ENCODE measurements around the gene TMEM266.

The TMEM266 gene

DNA sequence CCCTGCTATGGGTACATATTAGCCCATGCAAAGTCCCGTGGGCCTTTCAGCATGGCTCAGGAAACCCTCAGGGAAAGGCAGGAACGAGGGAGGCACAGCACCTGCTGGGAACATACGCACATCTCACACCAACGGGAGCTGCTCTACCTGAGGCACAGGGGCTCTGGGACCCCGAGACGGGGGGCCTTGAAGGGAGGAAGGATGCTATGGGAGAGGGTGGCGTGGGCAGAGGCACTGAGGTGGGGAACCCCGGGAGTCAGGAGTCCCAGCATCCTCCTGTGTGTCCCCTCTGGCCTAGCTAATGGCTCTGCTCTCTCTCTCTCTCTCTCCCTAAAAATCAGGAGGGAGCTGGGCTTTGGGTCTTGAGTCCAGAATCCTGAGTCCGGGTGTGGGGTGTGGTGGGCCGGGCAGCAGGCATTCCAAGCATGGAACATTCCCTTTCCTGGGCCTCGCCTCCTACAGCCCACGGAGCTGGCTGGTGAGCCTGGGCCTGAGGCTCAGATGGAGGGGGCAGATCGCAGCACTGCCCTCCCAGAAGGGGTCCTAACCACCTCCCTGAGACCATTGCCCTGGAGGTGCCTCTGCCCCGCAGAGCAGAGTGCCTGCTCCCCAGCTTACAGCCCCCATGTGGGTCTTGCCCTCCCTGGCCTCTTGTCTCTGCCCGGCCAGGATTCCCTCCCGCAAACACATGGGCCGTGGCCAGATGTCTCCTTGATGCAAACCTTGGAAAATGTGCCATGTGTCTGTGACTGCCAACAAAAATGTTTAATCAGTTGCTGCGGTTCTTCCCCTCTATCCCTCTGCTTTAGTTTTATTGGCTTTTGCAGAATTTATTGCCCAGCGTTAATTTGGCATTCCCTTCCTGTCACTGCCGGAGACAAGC lies 101.6 kb downstream of the TMEM266 start:
- no peak for DNase-seq (ENCODE audit: low read depth, low spot score)

DNA sequence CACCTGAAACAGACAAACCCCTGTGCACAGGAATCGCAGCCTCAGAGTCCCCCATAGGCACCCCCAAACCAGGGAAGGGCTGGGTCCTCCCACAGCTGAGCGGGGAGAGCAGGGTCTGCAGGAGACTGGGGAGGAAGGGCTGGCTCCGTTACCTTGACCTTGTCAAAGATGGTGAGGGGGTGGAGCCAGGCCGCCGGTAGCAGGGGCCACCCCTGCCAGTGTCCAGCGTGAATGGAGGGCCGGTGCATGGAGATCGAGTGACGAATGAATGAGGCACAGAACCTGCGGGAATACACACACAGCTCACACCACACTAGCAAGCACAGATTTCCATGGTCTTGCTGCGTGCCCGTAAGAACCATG lies 102.2 kb downstream of the TMEM266 start:
- no peak for DNase-seq (ENCODE audit: low read depth, low spot score)

DNA sequence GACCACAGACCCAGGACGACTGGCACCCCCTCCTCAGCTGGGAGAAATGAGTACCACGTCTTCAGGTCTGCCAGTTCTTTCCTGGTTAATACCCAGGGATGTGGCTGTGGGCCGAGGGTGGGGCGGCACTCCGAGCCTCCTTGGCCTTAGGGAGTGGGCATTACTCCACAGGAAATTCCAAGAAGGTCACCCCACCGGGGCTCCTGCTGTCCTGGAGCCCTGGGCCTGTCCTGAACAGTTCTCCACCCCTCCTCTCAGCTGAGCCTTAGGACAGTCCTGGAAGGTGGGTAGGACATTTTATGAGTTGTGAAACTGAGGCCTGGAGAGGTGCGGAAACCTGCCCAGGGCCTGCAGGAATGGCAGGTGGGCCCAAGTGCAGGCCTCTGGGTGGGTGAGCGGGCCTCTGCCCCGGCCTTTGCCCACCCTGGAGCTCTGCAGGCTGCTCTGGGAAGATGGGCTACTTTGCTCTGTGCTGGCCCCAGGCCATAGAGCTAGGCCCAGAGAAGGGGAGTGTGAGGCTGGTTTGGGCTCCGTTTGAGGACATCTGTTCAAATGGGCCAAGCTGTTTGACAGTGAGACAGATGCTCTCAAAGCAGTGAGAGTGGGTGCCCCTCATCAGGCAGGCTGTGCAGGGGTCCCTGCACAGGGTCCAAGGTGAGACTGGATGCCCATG lies 103.1 kb downstream of the TMEM266 start:
- no peak for DNase-seq (ENCODE audit: low read depth, low spot score)

DNA sequence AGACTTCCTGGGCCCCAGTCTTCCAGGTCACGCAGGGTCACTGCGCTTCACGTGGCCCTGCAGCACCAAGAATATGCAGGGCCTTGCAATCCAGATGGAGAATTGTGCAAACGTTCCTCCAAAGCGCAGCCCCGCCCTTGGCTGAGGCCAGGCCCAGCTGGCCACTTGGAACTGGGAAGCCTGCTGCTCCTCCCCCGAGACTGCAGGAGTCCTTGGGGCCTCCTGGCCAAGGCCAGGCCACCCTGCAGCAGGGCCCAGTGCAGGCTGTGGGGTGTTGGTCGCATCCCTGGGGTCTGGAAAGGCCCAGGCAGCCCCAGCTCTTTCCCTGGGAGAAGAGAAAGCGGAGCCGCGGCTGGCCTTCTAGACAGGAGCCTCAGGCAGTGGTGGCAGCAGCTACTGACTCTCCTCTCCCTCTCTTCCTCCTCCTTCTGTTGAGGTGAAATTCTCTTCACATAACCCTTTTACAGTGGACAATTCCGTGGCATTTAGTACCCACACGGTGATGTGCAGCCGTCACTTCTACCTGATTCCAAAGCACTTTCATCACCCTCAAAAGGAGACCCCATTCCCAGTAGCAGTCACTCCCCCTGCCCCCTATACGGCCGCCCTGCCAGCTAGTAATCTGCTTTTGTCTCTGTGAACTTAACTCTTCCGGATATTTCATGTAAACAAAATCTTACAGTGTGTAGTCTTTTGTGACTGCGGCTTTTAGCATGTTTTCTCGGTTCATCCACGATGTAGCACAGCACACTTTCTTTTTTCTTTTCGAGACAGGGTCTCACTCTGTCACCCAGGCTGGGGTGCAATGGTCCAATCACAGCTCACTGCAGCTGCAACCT lies 103.9 kb downstream of the TMEM266 start:
- DNase-seq (ENCODE audit: low read depth, low spot score): no peak

DNA sequence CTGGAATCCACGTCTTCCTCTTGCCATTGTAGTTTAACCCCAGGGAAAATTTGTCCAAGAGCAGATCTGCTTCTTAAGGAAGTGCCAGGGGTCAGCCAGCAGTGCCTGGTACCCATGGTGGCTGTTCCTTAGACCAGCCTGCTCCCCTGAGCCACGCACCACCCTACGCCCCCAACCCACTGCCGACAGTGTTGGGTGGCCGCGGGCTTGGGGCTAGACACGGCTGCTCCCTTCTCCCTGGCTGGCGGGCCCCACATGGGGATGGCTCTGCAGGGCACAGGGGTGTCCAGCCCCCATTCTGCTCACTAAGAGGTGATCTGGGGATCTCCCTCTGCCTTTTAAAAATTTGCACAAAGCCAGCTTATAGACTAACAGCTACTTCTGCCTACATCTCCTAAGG lies 104.8 kb downstream of the TMEM266 start:
- no peak for DNase-seq (ENCODE audit: low read depth, low spot score)

DNA sequence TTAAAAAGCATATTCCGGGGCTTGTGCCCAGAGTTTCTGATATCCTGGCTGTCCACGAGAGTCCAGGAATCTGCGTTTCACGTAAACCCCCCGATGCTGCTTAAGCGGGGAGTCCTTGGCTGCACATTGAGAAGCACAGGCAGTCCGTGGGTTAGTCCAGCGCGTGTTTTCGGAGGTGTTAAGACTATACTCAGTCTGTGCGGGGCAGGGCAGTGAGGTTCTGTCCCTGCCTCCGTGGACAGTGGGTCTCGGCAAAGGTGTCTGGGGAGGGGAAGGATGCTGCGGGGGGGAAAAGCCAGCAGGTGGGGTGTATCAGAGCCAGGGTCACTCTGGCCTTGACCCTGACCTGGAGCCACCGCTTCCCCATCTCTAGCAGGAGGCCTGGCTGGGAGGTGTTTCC lies 106.2 kb downstream of the TMEM266 start:
- no peak for DNase-seq (ENCODE audit: low read depth, low spot score)

DNA sequence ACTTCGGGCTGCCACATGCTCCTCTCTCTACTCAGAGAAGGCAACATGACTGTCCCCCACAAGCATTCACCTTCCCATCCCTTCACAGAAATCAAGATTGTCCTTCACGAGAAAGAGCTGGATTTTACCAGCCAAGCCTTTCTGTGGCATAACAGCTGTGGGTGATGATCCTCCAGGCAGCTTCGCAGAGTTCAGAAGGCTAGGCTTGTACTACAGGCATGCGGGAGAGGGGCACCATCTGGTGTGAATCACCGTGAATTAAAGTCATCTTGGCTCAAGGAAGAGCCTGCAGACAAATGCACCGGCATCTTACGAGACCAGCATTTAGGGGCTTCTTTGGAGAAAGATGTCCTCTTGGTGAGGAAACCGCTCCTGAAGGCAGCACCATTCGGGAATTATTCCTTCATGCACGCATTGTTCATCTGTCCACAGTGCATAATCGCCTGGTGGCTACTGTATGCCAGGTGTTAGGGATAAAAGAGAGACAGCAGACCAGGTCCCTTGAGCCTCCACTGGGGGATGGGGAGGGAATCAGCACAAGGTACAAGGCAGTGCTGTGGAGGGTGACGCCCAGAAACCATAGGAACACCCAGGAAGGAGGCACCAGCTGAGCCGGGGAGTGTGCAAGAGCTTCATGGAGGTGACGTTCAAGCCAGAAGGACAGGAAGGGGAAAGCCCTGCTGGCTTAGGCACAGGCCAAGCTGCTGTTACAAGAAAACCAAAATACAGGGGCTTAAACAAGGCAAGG lies 108.6 kb downstream of the TMEM266 start:
- no peak for DNase-seq (ENCODE audit: low read depth, low spot score)

DNA sequence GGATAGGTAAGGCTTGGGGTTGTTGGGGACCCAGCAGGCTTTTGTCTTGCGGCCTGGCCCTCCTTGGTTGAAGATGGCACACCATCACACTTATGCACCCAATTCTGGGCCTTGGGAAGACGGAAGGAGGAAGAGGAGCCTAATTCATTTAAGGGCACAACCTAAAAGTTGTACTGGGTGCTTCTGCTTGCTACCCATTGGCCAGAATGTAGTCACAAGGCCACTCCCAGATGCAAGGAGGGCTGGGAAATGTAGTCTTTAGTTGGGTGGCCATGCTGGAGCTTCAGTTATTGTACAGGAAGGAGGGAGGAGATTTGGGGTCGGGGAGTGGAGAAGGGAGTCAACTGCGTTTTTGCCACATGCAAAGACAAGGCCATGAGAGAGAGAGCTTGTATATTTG lies 109.2 kb downstream of the TMEM266 start:
- DNase-seq (ENCODE audit: low read depth, low spot score): no peak

DNA sequence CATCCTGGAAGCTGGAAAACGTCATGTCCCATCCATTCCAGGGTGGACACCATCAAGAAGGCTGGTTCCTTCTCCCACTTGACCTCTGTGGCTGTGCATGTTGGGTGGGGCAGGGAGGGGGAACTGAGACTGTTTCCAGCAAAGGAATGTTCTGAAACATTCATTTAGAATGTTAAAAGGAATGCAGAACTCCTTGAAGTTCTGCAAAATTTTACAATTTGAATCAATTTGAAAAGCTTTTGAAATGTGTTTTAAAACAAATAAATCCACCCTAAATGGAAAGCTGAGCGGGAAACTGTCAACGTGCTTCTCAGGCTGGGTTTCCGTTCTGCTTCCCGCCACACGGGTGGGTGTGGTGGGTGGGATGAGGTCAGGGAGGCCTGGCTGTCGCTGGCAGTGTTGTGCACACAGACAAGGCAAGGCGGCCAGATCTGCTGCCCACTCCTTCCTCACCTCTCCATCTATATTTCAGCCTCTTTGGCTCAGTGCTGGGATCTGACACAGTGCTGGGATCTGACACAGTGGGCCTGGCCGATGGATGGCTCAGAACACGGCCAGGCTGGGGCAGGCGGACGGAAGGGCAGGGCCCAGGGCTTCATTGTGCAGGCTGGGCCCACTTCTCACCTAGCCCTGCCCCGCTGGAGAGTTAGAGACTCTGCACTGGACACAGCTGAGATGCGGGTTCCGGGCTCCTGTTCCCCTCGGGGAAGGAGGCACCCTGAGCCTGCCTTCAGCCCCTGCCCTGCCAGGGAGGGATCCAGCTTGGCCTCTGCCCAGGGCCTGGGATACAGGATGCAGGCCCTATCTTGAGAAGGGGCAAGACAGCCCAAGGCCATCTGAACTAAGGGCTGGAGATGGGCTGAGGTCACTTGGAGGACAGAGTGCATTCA lies 110.4 kb downstream of the TMEM266 start:
- no peak for DNase-seq (ENCODE audit: low read depth, low spot score)

DNA sequence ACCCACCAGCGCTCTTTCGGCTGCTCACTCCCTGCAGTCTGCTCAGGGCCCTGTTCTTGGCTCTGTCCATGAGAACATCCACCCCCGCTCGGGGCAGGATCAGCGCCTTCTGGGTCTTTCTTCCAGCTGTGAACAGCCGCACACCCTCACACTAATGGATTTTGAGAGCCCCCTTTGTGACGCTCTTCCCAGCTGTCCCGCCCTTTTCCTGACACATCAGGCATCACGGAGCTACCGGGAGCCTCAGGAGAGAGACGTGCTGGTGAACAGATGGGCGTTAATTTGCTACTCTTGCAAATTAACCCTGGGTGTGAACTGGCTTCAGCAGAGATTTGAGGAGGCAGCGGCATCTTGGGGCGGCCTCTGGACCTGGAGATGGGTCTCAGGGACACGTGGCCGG lies 113.0 kb downstream of the TMEM266 start:
- no peak for DNase-seq (ENCODE audit: low read depth, low spot score)

DNA sequence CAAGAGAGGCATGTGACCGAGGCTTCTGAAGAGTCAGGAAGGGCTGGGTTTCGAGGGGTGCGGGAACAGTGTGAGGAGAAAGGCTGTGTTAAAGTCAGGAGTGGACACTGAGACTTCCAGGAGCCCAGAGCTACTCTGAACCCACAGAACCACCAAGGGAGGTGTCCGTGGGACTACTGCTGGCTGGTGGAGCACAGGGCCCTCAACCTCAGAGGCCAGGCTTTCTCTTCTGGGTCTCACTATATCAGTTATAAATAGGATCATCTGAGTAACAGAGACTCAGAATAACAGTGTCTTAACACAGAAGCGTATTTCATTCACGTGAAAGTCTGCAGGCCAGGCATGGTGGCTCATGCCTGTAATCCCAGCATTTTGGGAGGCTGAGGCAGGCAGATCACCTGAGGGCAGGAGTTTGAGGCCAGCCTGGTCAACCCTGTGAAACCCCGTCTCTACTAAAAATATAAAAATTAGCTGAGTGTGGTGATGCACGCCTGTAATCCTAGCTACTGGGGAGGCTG lies 113.6 kb downstream of the TMEM266 start:
- DNase-seq (ENCODE audit: low read depth, low spot score): no peak

DNA sequence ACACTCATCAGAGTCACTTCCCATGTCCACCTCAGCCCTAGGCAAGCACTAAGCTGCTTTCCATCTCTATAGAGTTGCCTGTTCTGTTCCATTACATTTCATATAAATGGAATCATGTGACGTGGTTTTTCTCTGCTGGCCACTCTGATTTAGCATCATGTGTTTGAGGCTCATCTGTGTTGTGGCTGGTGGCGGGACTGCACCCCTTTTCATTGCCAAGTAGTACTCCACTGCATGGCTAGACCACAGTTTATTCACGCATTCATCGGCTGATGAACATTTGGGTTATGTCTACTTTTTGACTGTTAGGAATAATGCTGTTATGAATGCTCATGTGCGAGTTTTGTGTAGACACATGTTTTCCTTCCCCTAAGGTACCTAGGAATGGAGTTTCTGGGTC lies 114.9 kb downstream of the TMEM266 start:
- DNase-seq (ENCODE audit: low read depth, low spot score): no peak

DNA sequence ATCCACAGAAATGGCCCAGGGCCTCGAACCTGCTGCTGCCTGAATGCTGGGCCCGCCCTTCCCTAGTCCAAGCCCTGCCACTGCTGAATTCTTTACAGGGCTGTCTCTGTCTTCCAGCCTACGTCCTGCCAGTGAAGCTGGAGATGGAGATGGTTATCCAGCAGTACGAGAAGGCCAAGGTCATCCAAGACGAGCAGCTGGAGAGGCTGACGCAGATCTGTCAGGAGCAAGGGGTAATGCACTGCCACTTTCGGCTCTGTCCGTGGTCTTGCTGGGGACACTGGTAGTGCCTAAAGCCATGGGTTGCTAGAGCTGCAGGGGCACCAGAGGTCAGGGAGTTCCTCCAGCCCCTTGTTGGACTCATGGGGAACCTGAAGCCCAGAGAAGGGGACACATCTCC lies 115.7 kb downstream of the TMEM266 start:
- no peak for DNase-seq (ENCODE audit: low read depth, low spot score)

DNA sequence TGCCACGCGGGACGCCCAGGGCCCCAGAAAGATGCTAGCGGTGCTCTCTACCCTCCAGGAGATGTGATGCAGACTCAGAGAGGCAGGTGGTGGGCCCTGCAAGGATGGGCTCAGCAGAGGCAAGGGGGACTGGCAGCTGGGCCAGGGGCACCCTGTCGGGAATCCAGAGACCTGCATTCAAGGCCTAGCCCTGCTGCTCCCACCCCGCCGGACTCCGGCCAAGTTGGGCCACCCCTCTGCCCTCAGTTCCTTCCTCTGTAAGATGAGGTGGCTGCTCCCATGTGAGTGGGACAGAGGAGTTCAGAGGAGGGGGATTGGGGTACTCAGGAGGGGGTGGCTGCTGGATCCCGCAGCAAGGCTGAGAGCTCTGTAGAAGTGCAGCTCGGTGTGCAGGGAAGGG lies 116.3 kb downstream of the TMEM266 start:
- no peak for DNase-seq (ENCODE audit: low read depth, low spot score)

DNA sequence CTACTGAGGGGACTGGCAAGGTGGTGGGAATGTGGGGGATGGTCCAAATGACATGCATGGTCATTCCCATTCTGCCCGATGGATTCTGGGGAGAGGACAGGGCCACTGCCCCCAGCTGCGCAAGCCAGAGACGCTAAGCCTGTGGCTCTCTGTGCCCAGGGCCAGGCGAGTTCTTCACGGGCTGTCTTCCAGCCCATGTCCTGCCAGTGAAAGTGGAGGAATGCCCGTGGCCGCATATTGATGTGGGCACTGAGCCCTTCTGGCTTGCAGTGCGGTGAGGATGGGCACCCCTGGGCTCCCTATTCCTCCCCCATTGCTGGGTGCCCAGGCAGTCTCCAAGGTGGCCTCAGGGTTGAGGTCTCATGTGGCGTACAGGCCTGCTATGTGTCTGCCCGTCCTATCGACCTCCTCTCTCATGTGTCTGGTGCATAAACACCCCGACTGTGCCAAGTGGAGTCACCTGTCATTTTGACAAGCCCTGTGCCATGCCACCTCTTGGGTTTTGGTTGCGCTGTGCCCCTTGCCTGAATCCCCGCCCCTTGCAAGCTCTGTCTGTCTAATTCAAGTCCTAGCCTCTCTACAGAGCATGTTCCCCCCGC lies 116.8 kb downstream of the TMEM266 start:
- no peak for DNase-seq (ENCODE audit: low read depth, low spot score)

DNA sequence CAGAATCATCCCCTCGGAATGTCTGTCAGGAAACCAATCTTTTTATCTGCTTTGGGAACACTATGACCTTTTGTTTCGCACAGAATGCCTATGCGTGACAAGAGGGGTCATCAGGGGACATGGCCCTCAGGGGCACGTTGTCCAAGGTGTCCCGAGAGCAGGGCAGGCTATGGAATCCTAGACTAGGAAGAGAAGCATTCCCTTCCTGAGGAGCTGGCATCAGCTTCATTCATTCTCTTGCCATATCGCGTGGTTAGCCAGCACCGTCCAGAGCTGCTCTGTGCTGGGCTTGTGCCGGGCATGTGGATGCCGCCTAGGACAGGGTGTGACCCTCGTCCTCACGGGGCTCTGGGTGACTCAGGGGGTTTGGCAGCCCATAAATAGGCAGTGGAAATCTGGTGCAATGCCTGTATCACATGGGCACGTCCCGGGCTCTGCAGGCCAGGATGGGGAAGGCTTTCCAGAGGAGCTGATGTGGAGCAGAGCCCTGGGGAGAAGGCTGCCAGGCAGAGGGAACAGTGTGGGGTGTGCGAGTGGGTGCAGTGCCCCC lies 117.8 kb downstream of the TMEM266 start:
- no peak for DNase-seq (ENCODE audit: low read depth, low spot score)

DNA sequence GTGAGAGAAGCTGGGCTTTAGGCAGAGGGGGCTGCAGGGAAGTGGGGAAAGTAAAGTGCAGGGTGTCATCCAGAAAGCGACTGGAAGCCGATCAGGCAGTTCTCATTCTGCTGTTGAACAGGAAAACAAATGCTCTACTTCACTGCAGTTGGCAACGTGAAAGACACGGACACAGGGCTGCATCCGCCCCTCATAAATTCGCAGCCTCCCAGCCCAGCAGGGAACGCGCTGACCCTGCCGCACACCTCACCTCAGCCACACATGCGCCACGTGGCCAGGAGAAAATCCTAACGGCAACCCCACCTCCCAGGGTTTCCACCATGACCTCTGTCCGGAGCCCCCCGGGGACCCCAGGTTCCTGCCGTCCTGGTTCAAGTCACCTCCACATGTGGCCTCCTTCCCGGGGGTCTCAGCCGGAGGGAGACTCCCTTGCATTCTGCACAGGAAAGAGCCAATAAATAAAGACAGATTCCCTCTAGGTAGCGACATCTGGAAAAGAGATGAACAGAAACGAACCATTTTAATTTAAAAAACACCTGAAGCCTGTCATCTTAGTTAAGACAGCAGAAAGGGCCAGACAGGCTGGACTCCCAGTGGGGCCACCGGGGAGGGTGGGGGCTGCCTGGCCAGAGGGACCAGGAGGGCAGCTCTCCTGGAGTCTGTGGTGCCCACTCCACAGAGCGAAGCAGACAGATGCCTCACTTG lies 118.7 kb downstream of the TMEM266 start:
- no peak for DNase-seq (ENCODE audit: low read depth, low spot score)

DNA sequence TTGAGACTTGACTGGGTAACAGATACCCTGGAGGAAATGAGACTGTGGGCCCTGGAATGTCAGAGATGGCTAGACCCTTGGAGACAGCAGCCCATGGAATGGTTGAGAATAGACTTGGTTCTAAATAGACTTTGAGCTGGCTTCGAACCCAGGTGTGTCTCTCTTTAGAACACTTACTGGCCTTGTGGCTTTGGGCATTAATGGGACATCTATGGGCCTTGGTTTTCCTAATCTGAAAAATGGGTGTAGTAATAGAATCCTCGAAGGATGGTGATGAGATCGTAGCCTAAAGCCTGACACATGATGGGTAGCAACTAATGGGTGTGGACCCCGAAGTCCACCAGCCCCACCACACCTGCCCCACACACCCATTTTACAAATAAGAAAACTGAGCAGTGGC lies 119.2 kb downstream of the TMEM266 start:
- DNase-seq (ENCODE audit: low read depth, low spot score): no peak

DNA sequence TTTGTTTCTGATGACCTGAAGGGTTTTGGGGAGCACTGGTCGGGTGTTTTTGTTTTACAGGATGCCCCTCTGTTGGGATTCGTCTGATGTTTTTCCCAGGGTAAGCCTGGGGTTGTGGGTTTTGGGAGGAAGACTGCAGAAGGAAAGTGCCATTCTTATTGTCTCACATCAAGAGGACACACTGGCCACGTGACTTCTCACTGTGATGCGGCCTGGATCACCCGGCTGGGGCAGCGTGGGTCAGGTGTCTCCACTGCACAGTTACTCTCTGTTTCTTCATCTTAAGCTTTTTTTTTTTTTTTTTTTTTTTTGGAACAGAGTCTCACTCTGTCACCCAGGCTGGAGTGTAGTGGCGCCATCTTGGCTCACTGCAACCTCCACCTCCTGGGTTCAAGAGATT lies 120.5 kb downstream of the TMEM266 start:
- DNase-seq (ENCODE audit: low read depth, low spot score): no peak
